Stimulated activated CD8-positive, alpha-beta memory T cell treated with anti-CD3 and anti-CD28 coated beads, Interleukin-15, amount 100 ng/mL, for 4 hours (primary cell): ENCODE data around the gene OSBPL6.
"Not testable (repeated sequence)": the region's sequence is repeated elsewhere in the genome, so short reads cannot be mapped to it uniquely, and the experiment has no call there.

Source experiments
- DNase-seq, 2 donors: peaks; one replicate each; pipeline ENCODE4 v3.0.0-alpha.2; 2020; ENCODE audit warnings: low read depth in 2 of 2

The OSBPL6 gene

DNA sequence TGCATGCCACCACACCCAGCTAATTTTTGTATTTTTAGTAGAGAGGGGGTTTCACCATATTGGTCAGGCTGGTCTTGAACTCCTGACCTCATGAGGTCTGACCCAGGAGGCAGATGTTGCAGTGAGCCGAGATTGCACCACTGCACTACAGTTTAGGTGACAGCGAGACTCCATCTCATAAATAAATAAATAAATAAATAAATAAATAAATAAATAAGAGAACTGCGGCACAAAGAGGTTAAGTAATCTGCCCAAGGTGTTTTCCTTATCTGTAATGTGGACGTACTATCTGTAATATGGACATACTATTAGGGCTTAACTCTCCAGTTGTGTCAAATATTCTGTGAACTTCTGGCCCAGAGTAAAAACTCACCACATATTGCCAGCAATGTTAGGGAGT, 4.1 kb downstream of the OSBPL6 start:
- DNase-seq = not testable (repeated sequence)

DNA sequence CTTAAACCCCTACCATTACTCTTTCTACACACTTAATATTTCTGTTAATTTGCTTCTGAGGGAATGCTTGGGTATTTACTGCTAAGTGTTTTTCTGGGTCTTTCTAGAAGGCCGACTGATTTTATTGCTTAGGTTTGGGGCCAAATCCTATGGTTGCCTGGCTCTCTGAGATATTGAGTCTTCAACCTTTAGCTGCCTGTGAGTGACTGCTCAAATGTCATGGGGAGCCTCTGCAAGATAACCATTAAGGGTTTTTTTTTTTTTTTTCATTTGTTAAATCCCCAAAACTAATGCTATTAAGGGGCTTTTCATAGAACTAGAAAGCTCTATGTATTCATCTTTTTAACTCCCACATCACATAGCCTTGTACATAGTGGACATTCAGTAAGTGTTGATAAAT, 5.0 kb downstream of the OSBPL6 start:
- no peak for DNase-seq

DNA sequence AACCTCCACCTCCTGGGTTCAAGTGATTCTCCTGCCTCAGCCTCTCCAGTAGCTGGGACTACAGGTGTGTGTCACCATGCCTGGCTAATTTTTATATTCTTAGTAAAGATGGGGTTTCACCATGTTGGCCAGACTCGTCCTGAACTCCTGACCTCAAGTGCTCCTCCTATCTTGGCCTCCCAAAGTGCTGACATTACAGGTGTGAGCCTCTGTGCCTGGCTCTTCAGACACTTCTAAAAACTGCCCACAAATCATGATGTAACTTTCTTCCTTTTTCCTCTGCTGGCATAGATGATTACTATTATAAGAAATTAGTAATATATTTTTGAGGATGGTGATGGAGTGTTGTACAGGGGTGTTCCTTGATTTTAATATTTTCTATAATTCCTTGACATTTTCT, 6.0 kb downstream of the OSBPL6 start:
- DNase-seq = no peak

DNA sequence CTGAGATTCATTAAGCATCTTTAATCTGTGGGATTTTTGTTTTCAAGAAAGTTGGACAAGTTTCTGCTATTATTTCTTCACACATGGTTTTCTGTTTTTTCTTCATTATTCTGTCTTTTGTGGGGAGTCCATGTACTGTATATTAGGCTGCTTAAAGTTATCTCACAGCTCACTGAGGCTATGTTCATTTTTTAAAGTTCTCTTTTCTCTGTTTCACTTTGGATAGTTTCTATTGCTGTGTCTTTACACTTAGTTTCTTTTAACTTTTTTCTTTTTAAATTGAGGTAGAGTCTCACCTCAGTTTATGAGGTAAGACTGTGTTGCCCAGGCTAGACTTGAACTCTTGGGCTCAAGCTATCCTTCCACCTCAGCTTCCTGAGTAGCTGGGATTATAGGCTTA, 8.6 kb downstream of the OSBPL6 start:
- DNase-seq = no peak

DNA sequence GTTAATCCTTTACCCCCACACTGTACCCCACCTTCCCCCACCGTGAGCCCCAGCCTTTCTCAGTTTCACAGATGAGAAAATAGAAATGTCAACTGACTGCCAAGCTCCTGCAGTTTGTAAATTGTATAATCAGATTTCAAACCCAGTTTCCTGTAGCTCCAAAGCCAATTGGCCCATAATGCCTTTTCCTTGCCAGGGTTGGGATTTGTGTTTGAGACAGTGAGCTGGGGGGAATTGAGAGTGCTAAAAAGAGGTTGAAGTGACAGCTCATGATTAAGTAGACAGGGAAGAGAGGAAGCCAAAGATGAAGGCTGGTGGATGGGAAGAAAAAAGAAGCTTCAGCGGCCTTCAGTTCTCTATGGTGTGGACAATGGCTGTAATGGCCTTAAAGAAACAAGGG, 10.7 kb downstream of the OSBPL6 start:
- DNase-seq = no peak

DNA sequence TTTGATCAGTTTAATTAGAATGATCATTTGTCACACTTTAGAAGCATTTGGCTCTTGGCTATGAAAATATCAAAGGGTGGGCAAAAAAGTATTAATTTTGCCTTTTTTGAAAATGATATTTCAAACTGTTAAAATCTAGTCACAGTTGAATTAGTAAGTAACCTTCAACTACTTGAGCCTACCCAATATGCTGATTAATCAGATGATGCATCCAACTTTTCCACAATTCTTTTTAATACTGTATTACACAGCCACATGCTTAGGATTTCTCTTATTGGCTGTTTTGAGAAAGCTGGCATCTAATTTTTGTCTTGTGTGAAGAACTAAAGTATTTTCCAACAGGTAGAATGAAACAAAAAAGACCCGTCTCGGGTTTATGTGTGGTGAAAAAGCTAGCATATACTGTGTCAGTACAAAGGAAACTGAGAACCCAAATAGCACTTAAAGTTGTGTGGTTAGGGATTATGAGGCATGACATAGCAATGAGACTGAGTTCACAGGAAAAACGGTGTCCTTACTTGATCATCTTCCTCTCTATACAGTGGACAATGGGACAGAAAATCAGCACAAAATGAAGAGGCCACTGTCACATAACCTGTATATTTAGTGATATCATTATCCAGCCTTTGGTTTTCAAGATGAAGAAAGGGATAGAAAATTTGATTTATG, 11.7 kb downstream of the OSBPL6 start:
- no peak for DNase-seq

DNA sequence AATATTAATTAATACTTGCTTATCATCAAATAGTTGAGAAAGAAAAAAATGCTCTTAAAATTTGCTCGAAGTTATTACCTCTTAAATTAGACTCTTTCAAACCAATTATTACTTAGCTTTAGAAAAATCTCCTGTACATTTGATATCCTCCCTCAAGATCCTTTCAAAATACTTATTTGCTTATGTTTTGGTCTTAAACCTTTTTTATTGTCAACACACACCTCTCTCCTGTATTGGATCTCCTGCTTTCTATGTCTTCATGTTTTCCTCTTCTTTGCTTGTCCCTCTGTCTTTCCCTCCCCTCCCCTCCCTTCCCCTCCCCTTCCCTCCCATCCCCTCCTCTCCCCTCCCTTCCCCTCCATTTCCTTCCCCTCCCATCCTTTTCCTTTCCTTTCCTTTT, 14.0 kb downstream of the OSBPL6 start:
- no peak for DNase-seq

DNA sequence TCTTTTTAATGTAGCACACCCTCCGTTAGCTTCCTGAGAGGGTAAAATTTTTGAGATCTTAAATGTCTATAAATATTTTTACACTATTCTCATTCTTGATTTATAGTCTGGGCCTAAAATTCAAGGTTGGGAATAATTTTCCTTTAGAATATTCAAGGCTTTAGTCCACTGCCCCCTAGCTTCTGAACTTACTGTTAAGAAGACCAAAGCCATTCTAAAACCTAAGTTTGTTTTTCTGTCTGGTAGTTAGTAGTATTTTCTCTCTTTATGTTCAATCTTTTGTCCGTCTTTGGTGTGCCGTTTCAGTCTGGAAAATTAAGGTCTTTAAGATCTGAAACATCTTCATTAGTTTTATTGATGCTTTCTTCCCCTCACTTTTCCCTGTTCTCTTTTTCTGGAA, 14.5 kb downstream of the OSBPL6 start:
- DNase-seq = no peak

DNA sequence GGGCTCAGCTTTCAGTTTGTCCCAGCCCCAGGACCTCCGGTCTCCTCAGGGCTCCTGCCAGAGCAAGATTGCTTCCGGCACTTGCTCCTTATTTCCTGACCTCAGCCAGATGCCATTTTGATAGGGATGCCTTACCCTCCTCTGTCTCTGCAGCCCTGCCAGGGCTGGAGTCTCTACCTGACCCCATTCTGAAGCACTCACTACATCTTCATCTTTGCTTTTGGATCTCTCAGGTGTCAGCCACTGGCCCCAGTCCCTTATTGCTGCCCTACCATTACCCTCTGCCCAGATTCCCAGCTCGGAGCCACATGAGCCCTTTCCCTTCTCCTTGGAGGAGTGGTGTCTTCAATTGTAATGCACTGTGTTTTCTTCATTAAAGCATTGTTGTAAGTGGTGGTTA, 17.1 kb downstream of the OSBPL6 start:
- no peak for DNase-seq

DNA sequence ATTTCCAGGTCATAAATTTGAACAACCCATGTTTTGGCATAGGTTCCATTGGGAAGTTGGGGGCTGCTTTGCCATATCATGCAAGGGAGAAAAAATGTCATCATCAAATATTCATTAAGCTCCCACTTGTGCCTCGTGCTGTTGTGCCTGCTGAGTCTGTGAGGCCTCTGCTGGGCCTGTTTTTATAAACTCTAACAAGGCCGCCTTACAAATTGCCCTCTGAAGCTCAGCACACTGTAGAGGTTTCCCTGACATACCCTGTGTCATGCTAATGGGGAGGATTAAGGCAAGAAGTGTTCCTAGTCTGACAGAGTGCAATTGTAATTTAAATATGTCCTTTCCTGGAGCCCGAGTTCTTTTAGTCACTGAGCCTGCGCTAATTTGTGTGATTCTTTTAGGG, 17.6 kb downstream of the OSBPL6 start:
- no peak for DNase-seq

DNA sequence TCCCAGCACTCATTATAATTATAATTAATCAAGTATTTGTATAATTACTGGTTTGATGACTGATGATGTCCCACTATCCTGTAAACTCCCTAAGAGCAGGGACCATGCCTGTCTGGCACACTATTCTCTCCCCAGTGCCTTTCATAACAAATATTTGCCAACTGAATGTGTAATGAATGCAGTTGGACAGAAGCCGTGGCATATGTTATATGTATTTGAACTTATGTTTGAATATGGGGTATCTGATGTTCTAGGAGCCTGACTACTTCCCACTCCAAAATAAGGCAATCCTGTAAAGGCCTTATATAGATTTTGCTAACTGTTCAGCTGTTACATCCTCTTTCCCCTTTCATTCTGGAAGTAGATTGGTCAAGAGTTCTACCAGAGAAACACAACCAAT, 19.7 kb downstream of the OSBPL6 start:
- no peak for DNase-seq

DNA sequence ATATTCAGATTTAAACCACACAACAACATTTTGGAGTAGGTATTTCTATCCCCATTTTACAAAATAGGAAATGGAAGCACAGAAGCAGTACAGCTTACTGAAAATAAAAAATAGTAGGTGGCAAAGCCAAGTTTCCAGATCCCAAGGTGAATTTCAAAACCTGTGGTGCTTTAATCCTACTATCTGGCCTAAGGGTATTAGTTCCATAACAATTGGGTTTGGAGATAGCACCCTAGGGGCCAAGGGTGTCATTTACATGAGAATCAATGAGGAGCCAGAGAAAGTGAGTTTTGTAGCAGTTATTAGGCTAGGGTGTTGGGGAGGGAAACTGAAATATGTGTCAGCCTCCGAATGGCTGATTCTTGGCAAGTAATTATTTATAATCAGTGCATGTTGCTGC, 24.9 kb downstream of the OSBPL6 start:
- no peak for DNase-seq

DNA sequence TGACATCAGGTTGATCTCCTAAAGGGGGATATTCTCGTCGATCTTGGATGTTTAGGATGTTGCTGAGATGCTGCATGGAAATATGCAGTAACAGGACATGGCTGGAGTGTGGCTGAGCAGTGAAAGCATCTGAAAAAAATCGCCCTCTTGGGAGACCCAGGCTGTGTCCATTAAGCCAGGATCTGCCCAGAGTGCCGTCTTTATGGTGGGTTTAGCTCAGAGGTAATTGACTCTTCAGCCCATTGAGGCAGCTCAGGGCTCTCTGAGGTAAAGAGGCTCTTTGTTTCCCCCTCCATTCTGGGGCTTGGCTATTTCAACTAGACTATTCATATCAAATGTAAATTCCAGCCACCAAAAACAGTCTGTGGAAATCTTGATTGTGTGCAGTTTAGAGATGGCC, 26.5 kb downstream of the OSBPL6 start:
- DNase-seq = no peak

DNA sequence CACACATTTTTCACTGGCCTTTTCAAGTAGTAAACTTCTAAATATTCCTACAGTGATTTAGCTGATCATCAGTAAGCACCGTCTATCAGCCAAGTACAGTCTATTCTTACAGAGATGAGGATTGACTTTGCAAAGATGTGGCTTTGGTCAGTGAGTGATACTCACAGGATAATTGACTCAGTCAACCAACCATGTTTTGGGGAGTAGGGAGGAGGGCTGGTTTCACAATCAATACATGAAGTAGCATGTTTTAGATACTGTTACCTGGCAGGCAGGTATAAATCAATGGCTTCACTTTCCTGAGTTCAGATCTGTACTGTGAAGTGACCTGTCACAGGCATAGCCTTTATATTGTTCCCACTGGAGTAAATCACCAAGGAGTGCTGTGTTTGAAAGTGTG, 27.2 kb downstream of the OSBPL6 start:
- no peak for DNase-seq

DNA sequence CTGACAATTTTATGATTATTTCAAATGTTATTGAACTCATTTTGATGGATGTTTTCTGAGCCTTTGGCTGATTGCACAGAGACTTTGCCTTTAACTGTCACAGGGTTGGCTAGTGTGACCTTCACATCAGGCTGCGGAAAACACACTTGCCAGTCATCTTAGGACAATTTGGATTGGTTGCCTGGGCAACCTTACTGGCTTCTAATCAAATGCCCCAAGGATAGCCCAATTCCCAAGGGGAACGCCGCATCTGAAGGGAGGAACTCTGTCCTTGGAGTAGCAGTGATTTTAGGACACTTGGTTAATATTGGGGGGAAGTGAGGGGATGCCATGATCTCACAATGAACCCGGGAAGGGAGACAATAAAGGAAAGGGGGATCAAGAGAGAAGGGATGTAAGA, 29.5 kb downstream of the OSBPL6 start:
- no peak for DNase-seq

DNA sequence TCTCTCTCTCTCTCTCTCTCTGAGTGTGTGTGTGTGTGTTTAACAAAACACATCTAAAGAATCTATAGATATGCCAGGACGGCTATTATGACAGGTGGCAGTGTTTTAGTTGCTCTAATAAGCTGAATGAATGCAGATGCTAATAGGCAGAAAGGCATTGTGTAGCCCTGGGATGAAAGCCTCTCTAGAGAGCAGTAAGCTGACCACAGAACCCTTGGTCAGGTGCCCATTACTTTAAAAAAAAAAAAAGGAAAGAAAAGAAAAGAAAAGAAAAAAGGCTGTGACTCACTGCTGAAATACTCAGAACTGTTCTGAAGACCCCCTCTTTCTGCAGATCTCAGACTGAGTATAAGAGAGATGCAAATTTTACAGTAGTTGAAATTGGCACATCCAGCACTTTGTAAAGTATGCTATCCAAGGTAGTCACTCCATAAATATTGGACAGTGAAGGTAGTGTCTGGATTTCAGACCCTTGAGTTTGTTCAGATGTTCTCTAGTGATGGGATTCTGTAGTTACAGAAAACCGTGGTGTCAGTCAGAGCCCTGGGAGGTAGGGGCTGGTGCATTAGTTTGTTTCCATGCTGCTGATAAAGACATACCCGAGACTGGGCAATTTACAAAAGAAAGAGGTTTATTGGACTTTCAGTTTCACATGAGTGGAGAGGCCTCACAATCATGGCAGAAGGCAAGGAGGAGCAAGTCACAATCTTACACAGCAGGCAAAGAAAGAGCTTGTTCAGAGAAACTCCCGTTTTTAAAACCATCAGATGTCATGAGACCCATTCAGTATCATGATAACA, 30.9 kb downstream of the OSBPL6 start:
- DNase-seq = no peak

DNA sequence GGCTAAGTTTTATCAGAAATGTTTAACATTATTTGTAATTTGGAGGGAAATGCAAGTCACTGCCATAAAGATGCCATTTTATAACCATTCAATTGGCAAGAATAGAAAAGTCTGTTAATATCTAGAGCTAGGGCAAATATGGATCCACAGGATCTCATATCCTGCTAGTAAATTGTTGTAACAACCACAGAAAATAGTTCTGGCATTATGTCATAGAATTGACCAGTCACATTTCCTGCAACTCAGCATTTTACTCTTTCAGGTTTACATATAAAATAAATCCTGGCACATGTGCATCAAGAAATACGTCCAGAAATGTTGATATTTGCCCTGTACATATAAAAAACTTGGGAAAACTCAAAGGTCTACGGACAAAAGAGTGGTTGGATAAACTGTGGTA, 32.9 kb downstream of the OSBPL6 start:
- DNase-seq = no peak

DNA sequence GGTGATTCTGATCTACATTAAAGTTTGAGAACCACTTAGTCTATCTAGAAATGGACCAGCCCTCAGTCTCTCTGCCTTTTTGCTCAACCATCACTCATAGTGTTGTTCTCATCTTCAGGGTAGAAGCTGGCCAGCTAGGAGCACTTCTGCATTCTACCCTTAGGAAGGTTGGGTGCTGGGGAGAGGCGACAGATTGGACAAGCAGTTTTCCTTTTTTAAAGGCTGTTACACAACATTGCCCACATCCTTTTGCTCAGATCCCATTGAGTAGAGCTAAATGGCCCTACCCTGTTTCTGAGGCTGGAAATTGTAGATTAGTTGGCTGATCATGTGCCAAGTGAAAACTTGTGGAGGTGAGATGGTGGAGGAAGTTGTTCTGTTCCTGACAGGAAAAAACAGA, 35.6 kb downstream of the OSBPL6 start:
- DNase-seq = no peak

DNA sequence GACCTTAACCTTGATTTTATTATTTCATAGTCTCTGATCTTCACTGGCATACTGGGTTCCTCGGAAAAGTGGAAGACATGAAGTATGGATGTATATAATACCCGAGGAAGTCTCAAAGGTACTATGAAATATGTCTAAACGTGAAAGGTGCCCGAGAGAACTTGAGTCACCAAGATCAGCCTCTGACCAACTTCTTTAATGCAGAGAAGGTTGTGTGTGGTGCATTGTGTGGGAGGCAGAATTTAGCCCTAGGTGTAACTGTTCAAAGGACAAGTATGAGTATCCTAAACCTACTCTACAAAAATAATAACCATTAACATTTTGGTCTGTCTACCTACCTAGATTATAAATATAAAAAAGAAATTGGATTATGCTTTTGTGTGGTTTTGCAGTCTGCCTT, 36.1 kb downstream of the OSBPL6 start:
- no peak for DNase-seq

DNA sequence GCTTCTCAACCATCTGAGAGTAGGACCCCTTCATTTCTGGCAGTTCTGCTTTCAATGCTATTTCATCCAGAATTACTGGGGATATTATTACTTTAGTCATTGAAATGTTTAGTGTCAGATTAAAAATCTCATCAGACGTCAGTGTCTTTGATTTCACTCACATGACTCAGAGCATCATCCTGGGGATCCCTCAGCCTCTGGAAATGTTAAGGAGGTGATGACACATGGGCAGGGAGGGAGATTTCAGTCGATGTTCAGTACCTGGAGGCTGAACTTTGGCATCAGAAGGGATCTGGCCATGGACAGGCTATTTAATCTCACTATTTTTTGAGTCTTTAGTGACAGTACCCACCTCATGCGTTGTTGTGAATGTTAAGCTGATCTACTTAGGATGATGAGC, 39.1 kb downstream of the OSBPL6 start:
- DNase-seq = no peak

DNA sequence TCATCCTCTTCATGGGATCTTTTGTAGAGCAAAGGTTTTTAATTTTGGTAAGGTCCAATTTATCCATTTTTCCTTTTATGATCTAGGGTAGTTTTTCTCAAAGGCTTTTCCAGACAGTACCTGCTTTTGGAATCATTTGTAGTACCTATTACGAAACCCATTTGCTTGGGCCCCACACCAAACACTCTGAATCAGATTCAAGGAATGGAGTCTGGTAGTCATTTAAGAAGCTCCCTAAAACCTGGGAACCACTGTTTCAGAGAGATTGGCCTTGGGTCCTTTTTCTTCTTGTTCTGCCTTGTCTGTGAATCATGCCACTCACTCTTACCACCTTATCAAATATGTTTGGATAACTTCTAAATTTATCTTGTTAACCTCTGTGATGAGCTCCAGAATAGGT, 40.3 kb downstream of the OSBPL6 start:
- no peak for DNase-seq

DNA sequence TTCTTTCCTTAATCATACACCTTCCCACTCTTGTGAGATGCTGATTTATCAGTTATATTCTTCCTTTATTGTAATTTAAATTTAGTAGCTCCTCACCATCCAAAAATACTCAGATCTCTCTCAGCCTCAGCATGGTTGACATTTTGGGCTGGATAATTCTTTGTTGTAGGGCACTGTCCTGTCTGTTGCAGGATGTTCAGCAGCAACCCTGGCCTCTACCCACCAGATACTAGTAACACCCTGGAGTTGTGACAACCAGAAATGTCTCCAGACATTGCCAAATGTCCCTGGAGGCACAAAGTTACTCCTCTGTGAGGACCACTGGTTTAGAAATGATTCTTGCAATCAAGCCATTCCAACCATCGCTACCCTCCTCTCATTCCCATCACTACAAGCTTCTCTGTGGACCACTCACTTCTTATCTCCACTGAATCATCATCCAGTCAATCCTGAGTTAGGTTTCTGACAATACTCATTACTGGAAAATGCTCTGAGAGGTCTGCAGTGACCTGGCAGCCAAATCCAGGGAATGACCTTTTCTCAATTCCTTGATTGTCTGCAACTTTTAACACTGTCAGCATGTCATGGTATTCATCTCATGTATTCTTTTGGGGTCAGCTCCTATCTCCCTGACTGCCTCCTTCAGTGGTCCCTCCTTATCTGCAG, 43.3 kb downstream of the OSBPL6 start:
- no peak for DNase-seq

DNA sequence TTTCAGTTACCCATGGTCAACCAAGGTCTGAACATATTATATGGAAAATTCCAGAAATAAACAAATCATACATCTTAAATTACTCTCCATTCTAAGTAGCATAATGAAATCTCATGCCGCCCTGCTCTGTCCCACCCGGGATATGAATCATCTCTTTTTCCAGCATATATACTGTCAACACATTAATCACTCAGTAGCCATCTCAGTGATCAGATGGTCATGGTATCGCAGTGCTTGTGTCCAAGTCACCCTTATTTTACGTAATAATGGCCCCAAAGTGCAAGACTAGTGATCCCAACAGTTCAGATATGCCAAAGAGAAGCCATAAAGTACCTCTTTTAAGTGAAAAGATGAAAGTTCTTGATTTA, 43.8 kb downstream of the OSBPL6 start:
- DNase-seq = no peak
